Adipocyte (in vitro differentiated cells): ENCODE data around the gene FCRL6.

Experiments
- DNase-seq: peaks from one replicate; pipeline ENCODE4 v3.0.0-alpha.2; 2015; ENCODE audit warnings: low read depth
- H3K27me3 ChIP-seq: replicated peaks from 2 replicates; pipeline ENCODE4 v1.7.0; 2013; ENCODE audit warnings: mild to moderate bottlenecking, low read length, moderate library complexity; ENCODE audit not compliant: control insufficient read depth, insufficient read depth
- H3K36me3 ChIP-seq: 2 replicates; pipeline ENCODE4 v1.7.0; 2013; ENCODE audit warnings: low read length, mild to moderate bottlenecking, moderate library complexity; ENCODE audit not compliant: control insufficient read depth, insufficient read depth, severe bottlenecking
- H3K4me1 ChIP-seq: 2 replicates; pipeline ENCODE4 v1.7.0; 2013; ENCODE audit warnings: mild to moderate bottlenecking, low read length, moderate library complexity; ENCODE audit not compliant: control insufficient read depth, insufficient read depth
- H3K4me3 ChIP-seq: 2 replicates; pipeline ENCODE4 v1.7.0; 2013; ENCODE audit warnings: mild to moderate bottlenecking, low read length, moderate library complexity
- H3K9ac ChIP-seq: 2 replicates; pipeline ENCODE4 v1.7.0; 2013; ENCODE audit warnings: mild to moderate bottlenecking, low read length, moderate library complexity
- H3K9me3 ChIP-seq: 2 replicates; pipeline ENCODE4 v1.7.0; 2013; ENCODE audit warnings: mild to moderate bottlenecking, low read length, moderate library complexity; ENCODE audit not compliant: control insufficient read depth

FCRL6 gene

DNA sequence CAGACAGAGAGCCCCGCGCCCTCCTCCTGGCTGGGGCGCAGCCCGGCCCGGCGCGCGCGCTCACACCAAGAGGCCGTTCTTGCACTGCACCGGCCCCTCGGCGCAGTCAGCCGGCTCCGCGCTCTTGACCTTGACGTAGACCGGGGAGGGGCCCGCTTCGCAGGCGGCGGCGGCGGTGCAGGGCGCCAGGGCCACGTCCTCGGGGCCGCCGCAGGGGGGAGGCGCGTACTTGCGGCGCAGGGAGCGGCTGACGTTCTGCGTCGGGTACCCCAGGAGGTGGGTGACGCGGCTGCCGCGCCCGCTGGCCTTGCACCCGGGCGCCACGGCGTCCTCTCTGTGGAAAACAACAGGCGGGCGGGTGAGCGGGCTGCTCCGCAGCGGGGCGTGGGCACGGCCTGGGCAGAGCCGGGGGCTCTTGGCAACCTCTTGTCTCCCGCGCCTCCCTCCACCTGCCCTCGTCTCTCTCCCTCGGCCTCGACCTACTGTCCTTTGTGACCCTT, 52.6 kb downstream of the FCRL6 start:
- Histone ChIP-seq H3K27me3 (no peaks in the 10 kb centered on the region), H3K9me3 (no peaks in the 10 kb centered on the region), H3K4me1 (peaks cover 19% of the 10 kb centered on the region), H3K4me3 (peak overlapping the region; percentile 87), H3K9ac (peak overlapping the region; percentile 93), H3K36me3 (no peaks in the 10 kb centered on the region)
- DNase-seq = peak; percentile 92

DNA sequence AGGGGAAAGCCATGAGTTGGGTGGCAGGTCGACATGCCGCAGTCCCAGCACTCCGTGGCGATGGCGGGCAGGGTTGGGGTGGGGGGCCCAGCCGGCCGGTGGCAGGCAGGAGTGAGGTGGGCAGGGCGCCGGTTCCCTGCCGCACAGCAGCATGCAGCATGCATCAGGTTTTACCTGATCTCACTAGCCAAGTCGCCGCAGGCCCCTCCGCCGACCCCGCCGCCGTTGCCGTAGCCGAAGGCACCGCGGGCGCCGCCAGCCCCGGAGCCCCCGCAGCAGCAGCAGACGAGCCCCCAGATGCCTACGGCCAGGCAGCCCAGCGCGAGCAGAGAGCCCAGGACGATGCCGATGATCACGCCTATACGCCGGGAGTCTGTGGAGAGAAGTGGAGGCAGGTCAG, 53.5 kb downstream of the FCRL6 start:
- no peak for DNase-seq
- Histone ChIP-seq H3K9me3 (no peaks in the 10 kb centered on the region), H3K4me3 (peak overlapping the region; percentile 87), H3K9ac (no peak overlapping the region), H3K36me3 (no peaks in the 10 kb centered on the region), H3K27me3 (no peaks in the 10 kb centered on the region), H3K4me1 (peaks cover 24% of the 10 kb centered on the region)

DNA sequence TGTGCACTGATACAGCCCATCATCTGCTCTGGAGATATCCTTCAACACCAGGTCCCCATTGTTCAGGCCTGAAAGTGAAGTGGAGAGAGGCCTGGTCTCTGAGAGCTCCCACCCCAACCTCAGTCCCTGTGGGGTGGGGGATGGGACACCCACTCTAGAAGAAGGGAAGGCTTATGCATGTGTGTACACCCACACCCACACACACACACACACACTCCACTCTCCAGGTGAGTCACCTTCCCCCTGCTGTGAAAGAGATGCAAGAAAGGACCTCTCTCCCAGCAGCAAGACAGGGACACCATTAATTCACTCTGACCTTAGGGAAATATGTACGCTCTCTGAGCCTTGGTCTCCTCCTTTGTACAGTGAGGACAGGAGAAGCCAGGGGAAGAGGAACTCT, 54.4 kb downstream of the FCRL6 start:
- H3K4me1 ChIP-seq = peaks cover 24% of the 10 kb centered on the region
- H3K36me3 ChIP-seq = no peaks in the 10 kb centered on the region
- H3K4me3 ChIP-seq = no peak overlapping the region
- H3K9ac ChIP-seq = no peak overlapping the region
- H3K27me3 ChIP-seq = no peaks in the 10 kb centered on the region
- no peaks in the 10 kb centered on the region for H3K9me3 ChIP-seq
- DNase-seq = no peak

DNA sequence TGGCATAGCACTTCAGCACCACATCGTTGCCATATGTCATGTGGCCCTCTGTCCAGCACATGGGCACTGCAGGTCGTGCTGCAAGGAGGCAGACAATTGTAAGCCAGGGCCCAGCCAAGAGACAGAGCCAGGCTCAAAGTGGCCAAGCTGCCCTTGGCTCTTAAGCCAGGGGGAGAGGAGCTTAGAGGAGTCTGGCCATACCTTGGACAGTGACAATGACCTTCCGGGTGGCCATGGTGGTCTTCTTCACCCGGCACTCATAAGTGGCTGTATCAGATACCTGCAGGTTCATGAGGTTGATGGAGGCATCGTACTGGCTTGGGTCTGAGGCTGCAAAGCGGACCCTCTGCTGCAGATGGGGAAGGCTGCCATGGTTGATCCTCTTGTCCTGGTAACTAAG, 55.7 kb downstream of the FCRL6 start:
- Histone ChIP-seq H3K9me3 (no peaks in the 10 kb centered on the region), H3K4me3 (no peak overlapping the region), H3K27me3 (no peaks in the 10 kb centered on the region), H3K4me1 (peaks cover 23% of the 10 kb centered on the region), H3K36me3 (no peaks in the 10 kb centered on the region), H3K9ac (no peak overlapping the region)
- DNase-seq = no peak

DNA sequence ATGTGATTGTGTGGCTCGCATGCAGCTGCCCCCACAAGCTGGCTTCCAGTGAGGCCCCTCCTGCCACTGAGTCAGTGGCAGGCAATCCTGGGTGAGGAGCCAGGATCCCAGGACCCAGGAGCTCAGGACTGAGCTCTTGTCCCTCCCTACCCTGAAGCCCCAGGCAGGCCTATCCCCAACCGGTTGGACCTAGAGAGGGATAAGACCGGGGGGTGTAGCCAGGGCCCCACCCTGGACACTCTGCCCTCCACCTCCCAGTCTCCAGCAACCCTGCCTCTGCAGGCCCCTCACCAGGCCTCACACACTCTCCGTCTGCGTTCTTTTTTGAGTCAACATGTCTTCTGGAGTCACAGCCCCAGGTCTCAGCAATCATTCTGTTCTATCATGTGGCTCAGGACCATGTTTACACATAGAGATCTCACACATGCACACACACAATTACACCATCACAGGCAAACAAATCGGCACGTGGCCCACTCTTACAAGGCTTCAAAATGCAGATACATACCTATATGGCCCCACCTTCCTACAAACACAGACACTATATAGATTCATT, 57.7 kb downstream of the FCRL6 start:
- Histone ChIP-seq H3K9ac (no peak overlapping the region), H3K36me3 (no peaks in the 10 kb centered on the region), H3K27me3 (no peaks in the 10 kb centered on the region), H3K9me3 (no peaks in the 10 kb centered on the region), H3K4me3 (no peak overlapping the region), H3K4me1 (peaks cover 11% of the 10 kb centered on the region)
- DNase-seq = no peak

DNA sequence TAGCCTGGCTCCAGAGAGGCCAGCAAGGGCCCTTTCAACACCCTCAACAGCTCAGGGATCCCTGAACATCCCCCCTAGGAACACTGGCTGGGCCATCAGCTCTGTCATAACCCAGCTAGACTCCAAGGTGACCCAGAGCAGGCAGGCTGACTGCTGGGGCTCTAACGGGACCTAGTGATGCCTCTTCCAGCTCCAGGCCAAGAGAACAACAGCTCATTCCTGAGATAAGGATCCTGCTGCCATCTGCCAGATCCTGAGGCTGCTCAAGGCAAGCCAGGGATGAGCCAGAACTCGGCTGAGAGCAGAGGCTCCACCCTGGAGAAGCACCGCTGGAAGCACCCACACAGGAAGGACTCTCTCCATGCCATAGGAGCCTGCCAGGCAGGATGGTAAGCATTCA, 58.3 kb downstream of the FCRL6 start:
- DNase-seq = no peak
- H3K4me3 ChIP-seq = no peak overlapping the region
- H3K4me1 ChIP-seq = peaks cover 5% of the 10 kb centered on the region
- no peaks in the 10 kb centered on the region for H3K9me3 ChIP-seq
- no peak overlapping the region for H3K9ac ChIP-seq
- H3K27me3 ChIP-seq = no peaks in the 10 kb centered on the region
- H3K36me3 ChIP-seq = no peaks in the 10 kb centered on the region

DNA sequence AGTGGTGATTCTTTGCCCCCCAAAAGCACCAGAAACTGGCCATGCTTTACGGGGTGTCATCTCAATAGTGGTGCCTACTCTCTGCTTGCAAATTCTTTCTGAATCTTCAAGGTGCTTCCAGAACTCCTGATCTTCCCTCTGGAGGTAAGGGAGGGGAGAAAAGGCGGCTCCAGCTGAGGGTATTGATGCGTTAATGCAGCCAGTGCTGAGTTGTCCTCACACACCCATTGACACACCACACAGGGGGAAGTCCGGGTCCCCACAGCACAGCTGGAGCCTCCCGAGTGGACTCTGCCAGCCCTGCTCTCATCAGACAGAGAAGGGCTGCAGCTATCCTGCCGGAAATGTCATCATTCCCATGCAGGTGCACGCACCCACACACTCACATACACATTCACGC, 59.1 kb downstream of the FCRL6 start:
- no peak for DNase-seq
- Histone ChIP-seq H3K9me3 (no peaks in the 10 kb centered on the region), H3K36me3 (no peaks in the 10 kb centered on the region), H3K9ac (no peak overlapping the region), H3K27me3 (peaks cover 2% of the 10 kb centered on the region), H3K4me3 (no peak overlapping the region), H3K4me1 (peaks cover 4% of the 10 kb centered on the region)

DNA sequence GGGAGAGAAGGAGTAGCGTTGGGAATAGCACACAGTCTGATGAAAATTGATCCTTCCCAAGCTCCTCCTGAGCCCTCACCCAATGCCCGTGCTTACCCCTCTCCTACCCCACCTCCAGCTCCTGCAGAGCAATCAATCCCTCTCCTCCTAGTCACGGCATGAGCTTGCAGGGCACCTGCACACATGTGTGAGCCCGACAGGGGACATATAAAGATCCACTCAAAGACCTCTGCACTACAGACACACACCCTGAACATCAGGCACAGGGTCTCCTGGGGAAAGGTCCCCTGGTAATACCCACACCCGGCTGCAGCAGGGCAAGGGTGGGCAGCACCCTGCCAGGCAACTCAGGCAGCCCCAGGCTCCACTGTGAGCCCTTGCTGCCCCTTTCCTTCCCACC, 59.9 kb downstream of the FCRL6 start:
- no peak overlapping the region for H3K9ac ChIP-seq
- no peak overlapping the region for H3K4me3 ChIP-seq
- no peak for DNase-seq
- peaks cover 4% of the 10 kb centered on the region for H3K27me3 ChIP-seq
- H3K4me1 ChIP-seq = peaks cover 4% of the 10 kb centered on the region
- no peaks in the 10 kb centered on the region for H3K36me3 ChIP-seq
- no peaks in the 10 kb centered on the region for H3K9me3 ChIP-seq

DNA sequence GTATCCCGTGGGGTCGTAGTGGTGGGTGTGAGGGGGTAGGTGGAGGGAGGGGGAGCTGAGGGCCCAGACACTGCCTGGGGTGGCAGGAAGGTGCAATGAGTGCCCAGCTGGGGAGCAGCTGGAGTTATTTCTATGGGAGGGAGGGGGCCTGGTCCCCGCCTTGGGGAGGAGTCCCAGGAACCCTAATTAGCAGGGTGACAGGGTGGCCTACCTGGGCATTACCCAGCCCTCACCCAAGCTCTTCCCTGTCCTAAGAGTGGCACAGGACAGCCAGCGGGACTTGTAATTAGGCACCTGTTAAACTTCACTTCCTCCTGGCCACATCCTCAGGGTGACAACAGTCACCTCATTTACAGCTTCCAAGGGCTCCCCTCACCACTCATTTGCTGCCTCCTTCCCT, 60.4 kb downstream of the FCRL6 start, which contains the start of gene VSIG8:
VSIG8 (minus strand) TSS at position 101 of the 400 bp plus-strand sequence. CDS start 136 bp downstream, outside the sequence.
- peaks cover 8% of the 10 kb centered on the region for H3K4me1 ChIP-seq
- H3K9ac ChIP-seq = no peak within 1 kb of the TSS
- H3K9me3 ChIP-seq = no peaks in the 10 kb centered on the region
- no peaks in the 10 kb centered on the region for H3K36me3 ChIP-seq
- H3K27me3 ChIP-seq = peaks cover 4% of the 10 kb centered on the region
- DNase-seq = no peak
- no peak within 1 kb of the TSS for H3K4me3 ChIP-seq

DNA sequence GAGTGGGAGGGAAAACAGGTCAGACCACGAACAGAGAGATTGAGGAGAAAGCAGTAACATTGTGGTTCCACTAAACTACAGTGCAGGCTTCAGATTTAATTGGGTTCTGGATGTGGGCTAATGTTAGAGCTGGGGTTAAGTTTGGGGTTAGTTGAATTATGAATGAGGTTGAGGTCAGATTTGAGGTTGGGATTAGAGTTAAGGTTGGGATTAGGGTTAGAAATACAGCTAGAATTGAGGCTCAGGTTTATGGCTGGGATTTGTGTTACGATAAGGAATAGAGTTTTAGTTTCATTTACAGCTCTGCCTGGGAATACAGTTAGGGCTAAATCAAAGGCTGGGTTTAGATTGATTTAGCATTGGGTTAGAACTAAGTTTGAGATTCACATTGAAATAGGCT, 62.1 kb downstream of the FCRL6 start:
- no peak overlapping the region for H3K9ac ChIP-seq
- H3K4me3 ChIP-seq = no peak overlapping the region
- H3K4me1 ChIP-seq = peaks cover 21% of the 10 kb centered on the region
- no peaks in the 10 kb centered on the region for H3K9me3 ChIP-seq
- no peaks in the 10 kb centered on the region for H3K36me3 ChIP-seq
- DNase-seq = no peak
- peaks cover 4% of the 10 kb centered on the region for H3K27me3 ChIP-seq
